Heart left ventricle (tissue), 16 donors: Measurements from ENCODE around the gene TRIM46. TPM values are rescaled to one million over a fixed set of nuclear protein-coding genes. Genes with fewer than 3 reads are reported as not detected.
"Not testable (repeated sequence)": the region's sequence is repeated elsewhere in the genome, so short reads cannot be mapped to it uniquely, and the experiment has no call there.

Experiments
- ATAC-seq, 4 donors: fragments of 200-7000 bp; cut with Tn5 transposase; one replicate each; pipeline ENCODE4 v1.9.1; 2020 to 2022; ENCODE audit warnings: moderate library complexity in 4 of 4, mild to moderate bottlenecking in 3 of 4, moderate number of reproducible peaks in 1 of 4
- DNase-seq, 5 donors: peaks; one replicate each; pipeline ENCODE4 v3.0.0-alpha.2; 2020
- H3K27ac ChIP-seq, 12 donors: fragments of 200-600 bp; sonication (generic) in 4 of 12; one replicate each; pipeline versions ENCODE4 v1.5.0 to v1.8.0; 2016 to 2022; ENCODE audit warnings: mild to moderate bottlenecking in 2 of 12
- H3K27me3 ChIP-seq, 9 donors: fragments of 200-600 bp; sonication (generic) in 2 of 9; one replicate each; pipeline versions ENCODE4 v1.5.1 to v1.8.0; 2016 to 2022; ENCODE audit warnings: mild to moderate bottlenecking in 3 of 9
- H3K36me3 ChIP-seq, 9 donors: fragments of 200-600 bp; sonication (generic) in 2 of 9; one replicate each; pipeline versions ENCODE4 v1.5.0 to v1.8.0; 2018 to 2022; ENCODE audit warnings: mild to moderate bottlenecking in 2 of 9
- H3K4me1 ChIP-seq, 12 donors: fragments of 200-600 bp; sonication (generic) in 4 of 12; one replicate each; pipeline versions ENCODE4 v1.5.0 to v1.8.0; 2016 to 2022; ENCODE audit warnings: mild to moderate bottlenecking in 3 of 12
- H3K4me3 ChIP-seq, 12 donors: fragments of 200-600 bp; sonication (generic) in 4 of 12; one replicate each; pipeline versions ENCODE4 v1.5.0 to v1.8.0; 2017 to 2022; ENCODE audit warnings: mild to moderate bottlenecking in 9 of 12, moderate library complexity in 4 of 12
- H3K9me3 ChIP-seq, 12 donors: fragments of 200-600 bp; sonication (generic) in 4 of 12; one replicate each; pipeline versions ENCODE4 v1.5.0 to v1.8.0; 2016 to 2022; ENCODE audit warnings: mild to moderate bottlenecking in 1 of 12
- CTCF ChIP-seq, 12 donors: fragments of 200-600 bp; sonication (generic) in 4 of 12; IDR thresholded peaks; one replicate each; pipeline versions ENCODE4 v1.5.0 to v1.8.0; 2018 to 2022; ENCODE audit warnings: antibody characterized with exemption in 12 of 12, mild to moderate bottlenecking in 5 of 12
- POLR2A ChIP-seq, 2 donors: fragments of 450-650 bp; IDR thresholded peaks; one replicate each; pipeline ENCODE4 v1.6.1; 2017; ENCODE audit warnings: antibody characterized with exemption in 2 of 2, mild to moderate bottlenecking in 2 of 2, moderate library complexity in 2 of 2
- WGBS, 4 donors: extraction: QIAGEN DNeasy Blood & Tissue Kit in 2 of 4; methylation state at CpG; one replicate each; pipeline versions ENCODE4 v1.1.5 to v1.1.7; 2013 to 2018; 5-methylcytosine and 5-hydroxymethylcytosine counted together
- intact Hi-C, 10 donors: fragments of 100-400 bp; cut with DNase I; formaldehyde crosslinking; loops; one replicate each; pipeline versions ENCODE4 v1.11.1 to v1.14.2; 2022
- polyA plus RNA-seq, 2 donors: library from polyadenylated mRNA; stranded (reverse); fragments of 200-250 nt; gene quantifications; one replicate each; pipeline ENCODE4 v1.2.3, GENCODE V29; 2013
- total RNA-seq, 9 donors: library from RNA; depleted of rRNA in 2 of 9; stranded (reverse); fragments of >200 nt in 2 of 9; fragmentation: NEBNext Ultra II Directional in 3 of 9; extraction: Animal tissue kit (Norgen Biotek cat#: 25700) in 3 of 9; gene quantifications; one replicate each; pipeline versions ENCODE4 v1.1.0 to v1.2.4, GENCODE V29; 2016 to 2023
- donor health status: ischemic (EF 13 %, LVEDD 7.1; RV severe dilation, severe dysfunction).
- donor health status: healthy with polysubstance abuse.
- donor health status: DM: no; HTN: yes; CAD: no.
- donor health status: DM: no; HTN: no; CAD: no.
- donor health status: ischemic (EF 25% LVEDD 6.9; RV normal size, moderate dysfunction).
- donor health status: ischemic (EF 25% LVEDD 5.7; RV mildly dilated, moderate dysfunction).
- donor health status: healthy.
- donor health status: DM: yes; HTN: yes; CAD: no.
- donor health status: ischemic (EF 35%, LVEDD 5.7; RV mildly dilated, moderate dysfunction).
- donor health status: nonischemic (EF 11% LVEDD 7.7; RV severe dilation, severe dysfunction).
- donor health status: DM: yes; HTN: yes; CAD: no.
- donor health status: PGD.
- donor health status: ischemic (EF 29% LVEDD 5.4; RV normal size, mild dysfunction).
- donor health status: nonischemic (EF 23%, LVEDD 6.1; RV moderate dilation, normal function).

Gene TRIM46
- total and polyA plus RNA-seq, 11 donors, result 0.04 to 0.41 (median 0.12) TPM; not detected in 5

GRCh38 chr1:155193275-155193990, 19.8 kb downstream of the TRIM46 start:
- peak; percentile 84 to 94 (median 87) for DNase-seq
- 1 to 2% (median 1%) methylated on average over 31 to 38 of the region's 38 CpGs for WGBS, 4 donors
- H3K4me3 ChIP-seq, result peak overlapping the region in 11 of 12 donors; percentile 28 to 70 (median 59)
- peaks cover 0 to 33% (median 24%) of the 10 kb centered on the region in 12 donors for H3K4me1 ChIP-seq
- ATAC-seq, result peak; percentile 83 to 91 (median 87)
- H3K36me3 ChIP-seq, result peaks cover 0 to 18% (median 0%) of the 10 kb centered on the region in 9 donors
- no peaks in the 10 kb centered on the region for H3K9me3 ChIP-seq
- peak overlapping the region; percentile 23 to 95 (median 81) for H3K27ac ChIP-seq
- intact Hi-C loops, result loop anchor here in 1 of 10 donors (2.0 kb wide), 1 partner anchor 19 kb away; no protein-coding TSS in a partner anchor
- no peaks in the 10 kb centered on the region for H3K27me3 ChIP-seq
- TF ChIP-seq CTCF (IDR thresholded peaks at IDR 0.05) (peak in 11 of 12 donors; percentile 92 to 100 (median 97)), POLR2A (IDR thresholded peaks at IDR 0.05) (peak in 1 of 2 donors; percentile 43)

- not testable (repeated sequence) for H3K27me3 ChIP-seq, ATAC-seq, DNase-seq, H3K9me3 ChIP-seq
- H3K4me1 ChIP-seq, result peaks cover 0 to 33% (median 24%) of the 10 kb centered on the region in 12 donors
- intact Hi-C loops, result loop anchor here in 1 of 10 donors (2.0 kb wide), 1 partner anchor 19 kb away; no protein-coding TSS in a partner anchor
- peak overlapping the region in 11 of 12 donors; percentile 28 to 70 (median 59) for H3K4me3 ChIP-seq
- peaks cover 0 to 22% (median 0%) of the 10 kb centered on the region in 9 donors for H3K36me3 ChIP-seq
- WGBS, 4 donors, result 6 to 16% (median 7%) methylated on average over 14 to 16 of the region's 16 CpGs
- peak overlapping the region; percentile 23 to 95 (median 81) for H3K27ac ChIP-seq
These were observed 20.3 kb downstream of the TRIM46 start for GRCh38 chr1:155193991-155194240.

GRCh38 chr1:155195201-155196102, 21.8 kb downstream of the TRIM46 start:
- DNase-seq (peak in 3 of 5 donors; percentile 4 to 32 (median 7)), ATAC-seq (peak in 1 of 4 donors; percentile 3)
- peaks cover 0 to 22% (median 0%) of the 10 kb centered on the region in 9 donors for H3K36me3 ChIP-seq
- peaks cover 0 to 33% (median 24%) of the 10 kb centered on the region in 12 donors for H3K4me1 ChIP-seq
- peak overlapping the region; percentile 23 to 95 (median 79) for H3K27ac ChIP-seq
- TF ChIP-seq CTCF (IDR thresholded peaks at IDR 0.05), result no peak
- no peak for TF ChIP-seq POLR2A (IDR thresholded peaks at IDR 0.05)
- 23 to 28% (median 26%) methylated on average over 21 to 27 of the region's 27 CpGs for WGBS, 4 donors
- H3K4me3 ChIP-seq, result peak overlapping the region; percentile 28 to 70 (median 59)
- no peaks in the 10 kb centered on the region for H3K27me3 ChIP-seq
- H3K9me3 ChIP-seq, result no peaks in the 10 kb centered on the region
- intact Hi-C loops, result no loop called here

GRCh38 chr1:155196103-155196892, 22.6 kb downstream of the TRIM46 start:
- intact Hi-C loops, result no loop called here
- peaks cover 0 to 33% (median 24%) of the 10 kb centered on the region in 12 donors for H3K4me1 ChIP-seq
- ATAC-seq, result no peak
- peaks cover 0 to 22% (median 0%) of the 10 kb centered on the region in 9 donors for H3K36me3 ChIP-seq
- DNase-seq, result peak in 2 of 5 donors; percentile 19 to 42
- WGBS, 4 donors, result 78 to 92% (median 88%) methylated on average over 6 of the region's 6 CpGs
- no peak overlapping the region for H3K4me3 ChIP-seq
- peak overlapping the region in 3 of 12 donors; percentile 78 to 93 (median 93) for H3K27ac ChIP-seq
- no peaks in the 10 kb centered on the region for H3K9me3 ChIP-seq
- TF ChIP-seq CTCF (IDR thresholded peaks at IDR 0.05) (no peak), POLR2A (IDR thresholded peaks at IDR 0.05) (no peak)
- H3K27me3 ChIP-seq, result no peaks in the 10 kb centered on the region
